BJ (cell line): ENCODE data around the gene ENOSF1. TPM values are rescaled to one million over a fixed set of nuclear protein-coding genes. Genes with fewer than 3 reads are reported as not detected.
"Not testable (repeated sequence)": the region's sequence is repeated elsewhere in the genome, so short reads cannot be mapped to it uniquely, and the experiment has no call there.

Experiments
- CTCF ChIA-PET: fragments of 350-600 bp; formaldehyde crosslinking; extraction: SDS; loops from one replicate; lab custom pipeline; 2021; ENCODE audit warnings: antibody characterized with exemption, inconsistent platforms; lab: Yijun Ruan, JAX
- POLR2A ChIA-PET: fragments of 300-600 bp; sonication (Branson Sonifier 250); formaldehyde crosslinking; extraction: SDS; loops from one replicate; lab custom pipeline; 2021; ENCODE audit warnings: antibody characterized with exemption; lab: Charles Lee
- DNase-seq: peaks from one replicate; pipeline ENCODE4 v3.0.0-alpha.2; 2011; ENCODE audit warnings: low read depth
- H3K27me3 ChIP-seq: 2 replicates; pipeline ENCODE4 v1.6.0; 2011; ENCODE audit warnings: low read length; ENCODE audit not compliant: control insufficient read depth, insufficient read depth
- H3K36me3 ChIP-seq: 2 replicates; pipeline ENCODE4 v1.5.1; 2011; ENCODE audit warnings: low read length; ENCODE audit not compliant: control insufficient read depth, insufficient read depth
- H3K4me3 ChIP-seq: 2 replicates; pipeline ENCODE4 v1.5.1; 2011; ENCODE audit warnings: low read depth, mild to moderate bottlenecking, control low read depth, low read length
- polyA plus RNA-seq: library from polyadenylated mRNA; depleted of rRNA; stranded (reverse); fragments of >200 nt; gene quantifications from 2 replicates; pipeline ENCODE4 v1.2.3, GENCODE V29; 2011
- TF ChIP-seq, protein P1 (sequence below): IDR thresholded peaks from 2 replicates; pipeline ENCODE4 v1.5.1; 2011; ENCODE audit warnings: low read depth, mild to moderate bottlenecking, control low read depth, inconsistent platforms, low read length, moderate library complexity; ENCODE audit not compliant: insufficient read depth

ENOSF1 gene
- polyA plus RNA-seq, 1 experiment: 16.4 TPM

DNA sequence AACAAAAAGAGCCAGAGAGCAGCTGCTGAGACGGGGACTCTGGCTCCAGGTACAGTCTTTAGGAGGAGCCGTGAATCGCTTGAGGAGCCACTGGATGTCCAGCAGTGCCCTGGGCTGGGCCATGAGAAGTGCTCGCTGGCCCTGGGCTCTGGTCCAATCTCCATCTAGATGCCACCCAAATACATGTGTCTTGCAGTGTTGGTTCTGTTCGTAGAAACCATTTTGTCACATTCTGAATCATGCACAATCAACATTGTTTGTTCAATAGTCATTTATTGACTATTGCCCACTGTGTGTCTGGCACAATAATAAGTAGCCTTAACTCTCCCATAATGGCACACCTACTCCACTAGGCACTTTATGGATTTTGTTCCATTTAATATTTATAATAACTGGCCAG lies 28.9 kb downstream of the ENOSF1 start:
- Histone ChIP-seq H3K4me3 (no peak overlapping the region), H3K27me3 (no peaks in the 10 kb centered on the region), H3K36me3 (peaks cover 5% of the 10 kb centered on the region; the same call in 1 of the 2 replicates)
- no peak for DNase-seq
- POLR2A ChIA-PET: no interaction called here
- CTCF ChIA-PET: interaction anchor here (1.4 to 2.2 kb wide), 2 partner anchors 9 to 59 kb away, joined by 3 to 6 read pairs; no protein-coding TSS in a partner anchor
- TF ChIP-seq, protein P1, sequence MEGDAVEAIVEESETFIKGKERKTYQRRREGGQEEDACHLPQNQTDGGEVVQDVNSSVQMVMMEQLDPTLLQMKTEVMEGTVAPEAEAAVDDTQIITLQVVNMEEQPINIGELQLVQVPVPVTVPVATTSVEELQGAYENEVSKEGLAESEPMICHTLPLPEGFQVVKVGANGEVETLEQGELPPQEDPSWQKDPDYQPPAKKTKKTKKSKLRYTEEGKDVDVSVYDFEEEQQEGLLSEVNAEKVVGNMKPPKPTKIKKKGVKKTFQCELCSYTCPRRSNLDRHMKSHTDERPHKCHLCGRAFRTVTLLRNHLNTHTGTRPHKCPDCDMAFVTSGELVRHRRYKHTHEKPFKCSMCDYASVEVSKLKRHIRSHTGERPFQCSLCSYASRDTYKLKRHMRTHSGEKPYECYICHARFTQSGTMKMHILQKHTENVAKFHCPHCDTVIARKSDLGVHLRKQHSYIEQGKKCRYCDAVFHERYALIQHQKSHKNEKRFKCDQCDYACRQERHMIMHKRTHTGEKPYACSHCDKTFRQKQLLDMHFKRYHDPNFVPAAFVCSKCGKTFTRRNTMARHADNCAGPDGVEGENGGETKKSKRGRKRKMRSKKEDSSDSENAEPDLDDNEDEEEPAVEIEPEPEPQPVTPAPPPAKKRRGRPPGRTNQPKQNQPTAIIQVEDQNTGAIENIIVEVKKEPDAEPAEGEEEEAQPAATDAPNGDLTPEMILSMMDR: no peak

GRCh38 chr18:682833-683232 lies 29.6 kb downstream of the ENOSF1 start:
- CTCF ChIA-PET: interaction anchor here (1.4 to 2.2 kb wide), 2 partner anchors 10 to 59 kb away, joined by 3 to 6 read pairs; no protein-coding TSS in a partner anchor
- peaks cover 4% of the 10 kb centered on the region for H3K36me3 ChIP-seq
- no peaks in the 10 kb centered on the region for H3K27me3 ChIP-seq
- no peak overlapping the region for H3K4me3 ChIP-seq
- TF ChIP-seq, protein P1: no peak
- no peak for DNase-seq
- POLR2A ChIA-PET: no interaction called here

DNA sequence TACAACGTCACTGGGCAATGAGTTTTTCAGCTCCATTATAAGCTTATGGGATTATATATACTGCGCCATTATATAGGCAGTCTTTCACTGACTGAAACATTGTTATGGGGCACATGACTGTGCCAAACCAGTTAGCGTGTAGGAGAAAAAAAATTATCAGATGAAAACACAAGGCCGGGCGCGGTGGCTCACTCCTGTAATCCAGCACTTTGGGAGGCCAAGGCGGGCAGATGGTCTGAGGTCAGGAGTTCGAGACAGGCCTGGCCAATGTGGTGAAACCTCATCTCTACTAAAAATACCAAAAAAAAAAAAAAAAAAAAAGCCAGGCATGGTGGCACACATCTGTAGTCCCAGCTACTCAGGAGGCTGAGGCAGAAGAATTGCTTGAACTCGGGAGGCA lies 30.0 kb downstream of the ENOSF1 start:
- DNase-seq, H3K27me3 ChIP-seq, H3K4me3 ChIP-seq, POLR2A ChIA-PET, H3K36me3 ChIP-seq: not testable (repeated sequence)
- CTCF ChIA-PET: interaction anchor here (2.2 kb wide), 1 partner anchor 58 kb away, joined by 6 read pairs; no protein-coding TSS in a partner anchor

DNA sequence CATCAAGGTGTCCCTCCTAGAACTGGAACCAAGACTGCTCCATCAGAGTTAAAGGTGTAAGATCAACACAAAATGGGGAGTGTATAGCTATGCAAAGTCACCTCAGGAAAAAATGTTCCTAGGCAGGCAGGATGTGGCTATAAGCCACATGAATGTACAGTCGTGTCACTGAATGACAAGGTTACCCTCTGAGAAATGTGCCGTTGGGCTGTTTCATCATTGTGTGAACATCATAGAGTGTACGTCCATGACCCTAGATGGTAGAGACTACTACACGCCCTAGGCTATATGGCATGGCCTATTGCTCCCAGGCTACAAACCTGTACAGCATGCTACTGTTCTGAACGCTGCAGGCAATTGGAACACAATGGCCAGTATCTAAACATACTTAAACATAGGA lies 30.4 kb downstream of the ENOSF1 start:
- POLR2A ChIA-PET: no interaction called here
- Histone ChIP-seq H3K36me3 (peaks cover 5% of the 10 kb centered on the region), H3K27me3 (no peaks in the 10 kb centered on the region), H3K4me3 (no peak overlapping the region)
- CTCF ChIA-PET: no interaction called here
- DNase-seq: no peak
- TF ChIP-seq, protein P1: no peak

- DNase-seq: no peak
- ChIA-PET POLR2A (no interaction called here), CTCF (interaction anchor here (1.7 kb wide), 1 partner anchor 10 kb away, joined by 8 read pairs; no protein-coding TSS in a partner anchor)
- Histone ChIP-seq H3K36me3 (peaks cover 3% of the 10 kb centered on the region), H3K27me3 (no peaks in the 10 kb centered on the region), H3K4me3 (no peak overlapping the region)
- TF ChIP-seq, protein P1: no peak
Measured at GRCh38 chr18:680392-680791, 32.0 kb downstream of the ENOSF1 start.

GRCh38 chr18:679516-679915 lies 32.9 kb downstream of the ENOSF1 start:
- H3K36me3 ChIP-seq: peaks cover 8% of the 10 kb centered on the region
- H3K27me3 ChIP-seq: no peaks in the 10 kb centered on the region
- no peak for DNase-seq
- TF ChIP-seq, protein P1: no peak
- no peak overlapping the region for H3K4me3 ChIP-seq
- ChIA-PET POLR2A (no interaction called here), CTCF (interaction anchor here (1.1 to 1.7 kb wide), 2 partner anchors 10 to 152 kb away, joined by 3 to 8 read pairs; no protein-coding TSS in a partner anchor)
